BLaER1 (cell line): ENCODE data around the gene C5orf15.
"Not testable (repeated sequence)": the region's sequence is repeated elsewhere in the genome, so short reads cannot be mapped to it uniquely, and the experiment has no call there.

Experiments
- H3K27ac ChIP-seq: shearing (Covaris generic); formaldehyde crosslinking; 2 replicates; pipeline ENCODE4 v1.8.1; 2022
- H3K27me3 ChIP-seq: shearing (Covaris generic); formaldehyde crosslinking; 2 replicates; pipeline ENCODE4 v1.8.1; 2022
- H3K36me3 ChIP-seq: shearing (Covaris generic); formaldehyde crosslinking; 2 replicates; pipeline ENCODE4 v1.8.1; 2022
- H3K4me1 ChIP-seq: shearing (Covaris generic); formaldehyde crosslinking; 2 replicates; pipeline ENCODE4 v1.8.1; 2022
- H3K4me2 ChIP-seq: shearing (Covaris generic); formaldehyde crosslinking; 2 replicates; pipeline ENCODE4 v1.8.1; 2022
- H3K4me3 ChIP-seq: shearing (Covaris generic); formaldehyde crosslinking; 2 replicates; pipeline ENCODE4 v1.8.1; 2022
- H3K9ac ChIP-seq: shearing (Covaris generic); formaldehyde crosslinking; 2 replicates; pipeline ENCODE4 v1.8.1; 2022
- H3K9me3 ChIP-seq: shearing (Covaris generic); formaldehyde crosslinking; 2 replicates; pipeline ENCODE4 v1.8.1; 2022
- H4K20me1 ChIP-seq: shearing (Covaris generic); formaldehyde crosslinking; 2 replicates; pipeline ENCODE4 v1.8.1; 2022
- Cebpa-rat ChIP-seq: shearing (Covaris generic); IDR thresholded peaks from 2 replicates; pipeline ENCODE4 v1.8.1; 2022

The C5orf15 gene

GRCh38 chr5:133939668-133940067, 28.8 kb downstream of the C5orf15 start:
- Histone ChIP-seq H3K27ac (no peak overlapping the region), H4K20me1 (no peaks in the 10 kb centered on the region), H3K9me3 (no peaks in the 10 kb centered on the region; the same call in 1 of the 2 replicates), H3K4me3 (no peak overlapping the region), H3K27me3 (no peaks in the 10 kb centered on the region), H3K36me3 (no peaks in the 10 kb centered on the region), H3K4me2 (peak overlapping the region; percentile 95; the same call in 1 of the 2 replicates), H3K9ac (no peak overlapping the region), H3K4me1 (peaks cover 85% of the 10 kb centered on the region)
- no peak for TF ChIP-seq Cebpa-rat

DNA sequence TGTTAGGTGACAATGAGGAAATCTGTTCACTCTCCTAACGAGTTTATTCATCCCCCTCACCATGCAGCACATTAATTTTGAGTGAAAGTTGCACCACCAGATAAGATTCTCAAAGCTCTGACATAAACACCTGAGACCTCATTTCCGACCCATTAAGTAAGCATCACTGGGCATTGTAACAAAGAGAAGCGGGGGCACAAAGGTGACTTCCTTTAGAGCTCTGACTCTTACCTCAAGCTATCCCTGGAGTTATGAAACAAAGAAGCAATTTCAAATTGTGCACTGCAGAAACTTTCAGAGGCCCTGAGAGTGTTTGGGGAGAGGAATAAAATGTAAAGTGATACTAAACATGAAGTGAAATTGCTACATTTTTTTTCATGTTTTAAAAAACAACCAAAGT, 29.5 kb downstream of the C5orf15 start:
- Histone ChIP-seq H3K27me3 (no peaks in the 10 kb centered on the region), H3K9ac (no peak overlapping the region), H3K27ac (no peak overlapping the region), H3K4me1 (peaks cover 85% of the 10 kb centered on the region), H3K4me2 (peak overlapping the region; percentile 95), H3K9me3 (no peaks in the 10 kb centered on the region; the same call in 1 of the 2 replicates), H3K4me3 (no peak overlapping the region), H4K20me1 (no peaks in the 10 kb centered on the region), H3K36me3 (no peaks in the 10 kb centered on the region)
- TF ChIP-seq Cebpa-rat: no peak

- no peak overlapping the region for H3K9ac ChIP-seq
- H3K9me3 ChIP-seq: no peaks in the 10 kb centered on the region; the same call in 1 of the 2 replicates
- no peak for TF ChIP-seq Cebpa-rat
- H4K20me1 ChIP-seq: no peaks in the 10 kb centered on the region
- peak overlapping the region; percentile 91; the same call in 1 of the 2 replicates for H3K27ac ChIP-seq
- no peaks in the 10 kb centered on the region for H3K36me3 ChIP-seq
- no peaks in the 10 kb centered on the region for H3K27me3 ChIP-seq
- H3K4me3 ChIP-seq: no peak overlapping the region; the same call in 1 of the 2 replicates
- H3K4me1 ChIP-seq: peaks cover 85% of the 10 kb centered on the region
- peak overlapping the region; percentile 95 for H3K4me2 ChIP-seq
Observed at GRCh38 chr5:133938039-133938821, 30.2 kb downstream of the C5orf15 start.

DNA sequence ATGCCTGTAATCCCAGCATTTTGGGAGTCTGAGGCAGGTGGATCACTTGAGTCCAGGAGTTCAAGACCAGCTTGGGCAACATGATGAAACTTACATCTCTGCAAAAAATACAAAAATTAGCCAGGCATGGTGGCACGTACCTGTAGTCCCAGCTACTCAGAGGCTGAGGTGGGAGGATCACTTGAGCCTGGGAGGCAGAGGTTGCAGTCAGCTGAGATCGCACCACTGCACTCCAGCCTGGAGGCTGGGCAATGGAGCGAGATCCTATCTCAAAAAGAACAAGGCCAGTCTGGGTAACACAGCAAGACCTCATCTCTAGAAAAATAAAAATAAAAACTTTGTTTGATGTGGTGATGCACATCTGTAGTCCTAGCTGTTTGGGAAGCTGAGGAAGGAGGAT, 30.8 kb downstream of the C5orf15 start:
- Histone ChIP-seq H3K4me3 (peak overlapping the region; percentile 17; the same call in 1 of the 2 replicates), H3K4me2 (peak overlapping the region; percentile 95), H3K27ac (peak overlapping the region; percentile 91; the same call in 1 of the 2 replicates), H3K4me1 (peaks cover 85% of the 10 kb centered on the region)
- not testable (repeated sequence) for H3K9me3 ChIP-seq, H3K9ac ChIP-seq, H3K36me3 ChIP-seq, H3K27me3 ChIP-seq, H4K20me1 ChIP-seq

DNA sequence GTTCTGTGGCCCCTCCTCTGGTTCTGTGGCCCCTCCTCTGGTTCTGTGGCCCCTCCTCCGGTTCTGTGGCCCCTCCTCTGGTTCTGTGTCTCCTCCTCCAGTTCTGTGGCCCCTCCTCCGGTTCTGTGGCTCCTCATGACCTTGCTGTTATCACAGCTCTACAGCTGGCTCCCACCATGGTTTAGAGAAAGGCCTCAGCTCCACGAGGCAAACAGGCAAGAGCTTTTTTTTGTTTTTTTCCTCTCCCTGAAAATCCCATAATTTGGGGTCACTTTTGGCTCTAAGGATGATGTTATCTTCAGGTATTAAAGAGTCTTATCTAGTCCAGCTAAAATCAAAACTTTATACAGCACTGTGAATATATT, 31.8 kb downstream of the C5orf15 start:
- TF ChIP-seq Cebpa-rat: no peak
- Histone ChIP-seq H3K27me3 (no peaks in the 10 kb centered on the region), H3K4me1 (peaks cover 85% of the 10 kb centered on the region), H3K9ac (no peak overlapping the region), H4K20me1 (no peaks in the 10 kb centered on the region), H3K4me3 (no peak overlapping the region), H3K4me2 (peak overlapping the region; percentile 95), H3K36me3 (no peaks in the 10 kb centered on the region), H3K27ac (peak overlapping the region; percentile 91), H3K9me3 (no peaks in the 10 kb centered on the region; the same call in 1 of the 2 replicates)

DNA sequence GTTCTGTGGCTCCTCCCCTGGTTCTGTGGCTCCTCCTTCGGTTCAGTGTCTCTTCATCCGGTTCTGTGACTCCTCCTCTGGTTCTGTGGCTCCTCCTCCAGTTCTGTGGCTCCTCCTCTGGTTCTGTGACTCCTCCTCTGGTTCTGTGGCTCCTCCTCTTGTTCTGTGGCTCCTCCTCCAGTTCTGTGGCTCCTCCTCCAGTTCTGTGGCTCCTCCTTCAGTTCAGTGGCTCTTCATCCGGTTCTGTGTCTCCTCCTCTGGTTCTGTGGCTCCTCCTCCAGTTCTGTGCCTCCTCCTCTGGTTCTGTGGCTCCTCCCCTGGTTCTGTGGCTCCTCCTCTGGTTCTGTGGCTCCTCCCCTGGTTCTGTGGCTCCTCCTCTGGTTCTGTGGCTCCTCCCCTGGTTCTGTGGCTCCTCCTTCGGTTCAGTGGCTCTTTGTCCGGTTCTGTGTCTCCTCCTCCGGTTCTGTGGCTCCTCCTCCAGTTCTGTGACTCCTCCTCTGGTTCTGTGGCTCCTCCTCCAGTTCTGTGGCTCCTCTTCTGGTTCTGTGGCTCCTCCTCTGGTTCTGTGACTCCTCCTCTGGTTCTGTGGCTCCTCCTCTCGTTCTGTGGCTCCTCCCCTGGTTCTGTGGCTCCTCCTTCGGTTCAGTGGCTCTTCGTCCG, 32.3 kb downstream of the C5orf15 start:
- Histone ChIP-seq H3K4me3 (peak overlapping the region; percentile 55; the same call in 1 of the 2 replicates), H3K4me1 (peaks cover 85% of the 10 kb centered on the region), H3K27ac (peak overlapping the region; percentile 91), H3K4me2 (peak overlapping the region; percentile 95)
- H3K27me3 ChIP-seq, H3K9me3 ChIP-seq, H3K9ac ChIP-seq, H4K20me1 ChIP-seq, H3K36me3 ChIP-seq: not testable (repeated sequence)

GRCh38 chr5:133935667-133935940, 32.8 kb downstream of the C5orf15 start:
- H3K27ac ChIP-seq: peak overlapping the region; percentile 91
- H3K4me1 ChIP-seq: peaks cover 90% of the 10 kb centered on the region
- H3K4me2 ChIP-seq: peak overlapping the region; percentile 95
- no peak for TF ChIP-seq Cebpa-rat
- no peaks in the 10 kb centered on the region; the same call in 1 of the 2 replicates for H3K9me3 ChIP-seq
- H3K4me3 ChIP-seq: peak overlapping the region; percentile 55
- H3K36me3 ChIP-seq: no peaks in the 10 kb centered on the region
- peak overlapping the region; percentile 68; the same call in 1 of the 2 replicates for H3K9ac ChIP-seq
- no peaks in the 10 kb centered on the region for H4K20me1 ChIP-seq
- no peaks in the 10 kb centered on the region for H3K27me3 ChIP-seq

DNA sequence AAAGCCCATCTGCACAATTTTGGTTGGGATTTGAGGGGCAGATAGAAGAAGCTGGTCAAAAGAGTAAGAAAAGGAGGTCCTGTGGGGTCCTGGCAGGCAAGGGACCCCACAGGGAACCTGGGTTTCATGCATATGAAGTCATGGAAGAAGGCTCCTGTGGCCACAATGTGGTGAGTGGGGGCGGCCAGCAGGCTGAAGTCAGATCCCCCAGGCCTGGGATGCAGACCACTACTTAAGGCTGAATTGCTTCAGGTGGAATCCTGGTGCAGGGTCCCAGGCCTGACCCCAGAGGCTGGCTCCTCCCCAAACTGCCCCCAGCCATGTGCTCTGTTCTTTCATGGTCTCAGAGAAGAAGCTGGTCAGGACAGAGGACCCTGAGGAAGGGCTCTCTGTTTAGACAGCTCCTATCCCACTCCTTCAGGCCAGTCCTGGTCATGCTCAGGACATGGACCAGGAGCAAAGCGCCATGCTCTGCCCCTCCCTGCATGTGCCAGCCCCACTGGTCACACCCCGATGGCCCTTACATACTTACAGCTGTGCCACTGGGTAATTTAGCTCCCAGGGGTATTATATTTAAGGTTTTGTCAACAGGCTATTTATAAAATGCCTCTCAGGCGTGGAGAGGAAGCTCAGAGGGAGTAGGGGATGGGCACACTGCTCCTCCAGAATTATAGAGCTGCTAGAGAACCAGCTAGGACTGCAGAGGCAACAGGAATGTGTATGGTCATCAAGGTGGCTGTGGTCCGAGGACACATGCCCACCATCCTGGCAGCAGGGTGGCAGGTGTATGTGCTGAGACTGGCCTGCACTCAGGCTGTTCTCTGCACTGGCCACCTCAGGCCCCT, 33.4 kb downstream of the C5orf15 start:
- Histone ChIP-seq H3K9me3 (no peaks in the 10 kb centered on the region; the same call in 1 of the 2 replicates), H3K4me2 (peak overlapping the region; percentile 95), H3K9ac (peak overlapping the region; percentile 68), H3K27me3 (no peaks in the 10 kb centered on the region), H4K20me1 (no peaks in the 10 kb centered on the region), H3K27ac (peak overlapping the region; percentile 91), H3K4me3 (peak overlapping the region; percentile 55), H3K4me1 (peaks cover 96% of the 10 kb centered on the region), H3K36me3 (no peaks in the 10 kb centered on the region)
- TF ChIP-seq Cebpa-rat: no peak

DNA sequence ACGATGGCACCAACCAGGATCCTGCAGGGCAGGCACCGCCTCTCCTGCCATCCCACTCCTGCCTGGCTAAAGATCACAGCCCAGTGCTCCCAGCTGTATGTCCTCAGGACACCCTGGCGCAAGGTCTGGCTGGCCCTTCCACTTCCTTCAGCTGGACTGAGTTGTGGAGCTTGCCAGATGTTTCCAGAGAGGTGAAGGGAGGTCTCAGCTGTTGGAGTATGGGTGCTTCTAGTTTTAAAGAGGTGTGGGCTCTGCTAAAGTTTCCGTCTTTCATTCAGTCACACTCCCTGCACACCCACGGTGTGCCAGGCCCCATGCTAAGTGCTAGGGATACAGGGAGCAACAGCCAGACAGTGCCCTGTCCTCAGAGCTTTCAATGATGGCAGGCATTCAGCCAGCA, 34.1 kb downstream of the C5orf15 start:
- H3K27ac ChIP-seq: peak overlapping the region; percentile 91
- no peak for TF ChIP-seq Cebpa-rat
- peak overlapping the region; percentile 95 for H3K4me2 ChIP-seq
- no peaks in the 10 kb centered on the region for H4K20me1 ChIP-seq
- no peaks in the 10 kb centered on the region for H3K36me3 ChIP-seq
- no peaks in the 10 kb centered on the region for H3K27me3 ChIP-seq
- H3K9me3 ChIP-seq: no peaks in the 10 kb centered on the region; the same call in 1 of the 2 replicates
- H3K9ac ChIP-seq: peak overlapping the region; percentile 68
- H3K4me3 ChIP-seq: peak overlapping the region; percentile 55
- peaks cover 100% of the 10 kb centered on the region for H3K4me1 ChIP-seq
